Fibroblast of lung (primary cell): ENCODE results near the gene LENG9.

ENCODE experiments used
- EZH2 ChIP-seq: IDR thresholded peaks from 2 replicates; pipeline ENCODE4 v1.5.1; 2012; ENCODE audit warnings: low read length, control low read depth, mild to moderate bottlenecking; ENCODE audit errors: missing control alignments
- TF ChIP-seq, protein P1 (sequence below), 2 donors: IDR thresholded peaks in 1 of 2; conservative IDR thresholded peaks in 1 of 2; 1 replicate in 1 of 2; 2 replicates in 1 of 2; pipeline ENCODE4 v1.5.1; 2011 to 2012; ENCODE audit warnings: low read length in 2 of 2, control low read depth in 1 of 2, inconsistent platforms in 1 of 2, low read depth in 1 of 2, mild to moderate bottlenecking in 1 of 2

DNA sequence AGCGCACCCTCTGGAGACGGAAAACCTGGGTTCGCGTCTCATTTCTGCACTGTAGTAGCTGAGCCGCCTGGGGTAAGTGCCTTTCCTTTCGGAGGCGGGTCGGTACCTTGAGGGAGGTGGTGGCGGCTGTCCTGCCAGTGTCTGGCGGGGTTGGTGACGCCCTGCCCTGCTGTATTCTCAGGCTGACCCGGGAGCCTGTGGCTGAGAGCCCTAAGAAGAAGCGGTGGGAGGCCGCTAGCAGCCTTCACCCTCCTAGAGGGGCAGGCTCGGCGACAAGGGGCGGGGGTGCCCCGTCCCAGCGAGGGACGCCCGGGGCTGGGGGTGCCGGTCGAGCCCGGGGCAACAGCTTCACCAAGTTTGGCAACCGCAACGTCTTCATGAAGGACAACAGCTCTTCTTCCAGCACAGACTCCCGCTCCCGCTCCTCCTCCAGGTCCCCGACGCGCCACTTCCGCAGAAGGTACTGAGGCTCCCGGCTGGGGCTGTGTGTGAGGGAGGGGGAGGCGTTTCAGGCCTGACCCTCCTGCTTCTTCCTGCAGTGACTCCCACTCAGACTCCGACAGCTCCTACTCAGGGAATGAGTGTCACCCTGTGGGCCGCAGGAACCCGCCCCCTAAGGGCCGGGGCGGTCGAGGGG lies 7.7 kb downstream of the LENG9 start:
- TF ChIP-seq, protein P1, sequence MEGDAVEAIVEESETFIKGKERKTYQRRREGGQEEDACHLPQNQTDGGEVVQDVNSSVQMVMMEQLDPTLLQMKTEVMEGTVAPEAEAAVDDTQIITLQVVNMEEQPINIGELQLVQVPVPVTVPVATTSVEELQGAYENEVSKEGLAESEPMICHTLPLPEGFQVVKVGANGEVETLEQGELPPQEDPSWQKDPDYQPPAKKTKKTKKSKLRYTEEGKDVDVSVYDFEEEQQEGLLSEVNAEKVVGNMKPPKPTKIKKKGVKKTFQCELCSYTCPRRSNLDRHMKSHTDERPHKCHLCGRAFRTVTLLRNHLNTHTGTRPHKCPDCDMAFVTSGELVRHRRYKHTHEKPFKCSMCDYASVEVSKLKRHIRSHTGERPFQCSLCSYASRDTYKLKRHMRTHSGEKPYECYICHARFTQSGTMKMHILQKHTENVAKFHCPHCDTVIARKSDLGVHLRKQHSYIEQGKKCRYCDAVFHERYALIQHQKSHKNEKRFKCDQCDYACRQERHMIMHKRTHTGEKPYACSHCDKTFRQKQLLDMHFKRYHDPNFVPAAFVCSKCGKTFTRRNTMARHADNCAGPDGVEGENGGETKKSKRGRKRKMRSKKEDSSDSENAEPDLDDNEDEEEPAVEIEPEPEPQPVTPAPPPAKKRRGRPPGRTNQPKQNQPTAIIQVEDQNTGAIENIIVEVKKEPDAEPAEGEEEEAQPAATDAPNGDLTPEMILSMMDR (conservative IDR thresholded peaks at IDR 0.05 in 1 of 2, IDR thresholded peaks at IDR 0.05 in 1 of 2; ENCODE audit: low read depth in 1 of 2, low read length in 2 of 2), result no peak
- no peak for TF ChIP-seq EZH2
